Spleen (tissue), 7 donors: ENCODE data around the gene SERPINA12.

ENCODE experiments used
- CTCF ChIP-seq, 11 experiments: fragments of 200-600 bp in 7 of 11; fragments of 450-650 bp in 4 of 11; sonication (generic) in 4 of 11; IDR thresholded peaks in 8 of 11; conservative IDR thresholded peaks in 3 of 11; 1 replicate in 7 of 11; 2 replicates in 4 of 11; pipeline versions ENCODE4 v1.4.0 to v1.8.0; 2016 to 2021; ENCODE audit warnings: antibody characterized with exemption in 11 of 11, inconsistent platforms in 4 of 11, mild to moderate bottlenecking in 1 of 11
- POLR2A ChIP-seq, 3 donors: fragments of 450-650 bp; IDR thresholded peaks; one replicate each; pipeline ENCODE4 v1.5.1; 2017; ENCODE audit warnings: antibody characterized with exemption in 3 of 3, mild to moderate bottlenecking in 1 of 3
- POLR2AphosphoS5 ChIP-seq, 3 donors: sonication (generic); formaldehyde crosslinking; IDR thresholded peaks; one replicate each; pipeline ENCODE4 v1.5.1; 2017; ENCODE audit warnings: antibody characterized with exemption in 3 of 3
- donor health status: DM: no; HTN: no; CAD: no; lungs with moderate emphysema.
- donor health status: DM: no; HTN: no; CAD: no.
- donor health status: DM: no; HTN: no; CAD: no.

DNA sequence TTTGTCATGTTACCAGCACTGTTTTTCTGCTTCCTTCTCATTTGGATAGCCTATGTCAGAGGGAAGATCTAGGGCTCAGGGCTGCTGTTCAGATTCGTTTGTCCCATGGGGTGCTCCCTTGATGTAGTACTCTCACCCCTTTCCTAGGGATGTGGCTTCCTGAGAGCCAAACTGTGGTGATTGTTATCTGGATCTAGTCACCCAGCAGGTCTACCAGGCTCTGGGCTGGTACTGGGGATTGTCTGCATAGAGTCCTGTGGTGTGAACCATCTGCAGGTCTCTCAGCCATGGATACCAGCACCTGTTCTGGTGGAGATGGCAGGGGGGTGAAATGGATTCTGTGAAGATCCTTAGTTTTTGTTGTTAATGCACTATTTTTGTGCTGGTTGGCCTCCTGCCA lies 51.2 kb downstream of the SERPINA12 start:
- TF ChIP-seq POLR2A (IDR thresholded peaks at IDR 0.05) (no peak), CTCF (IDR thresholded peaks at IDR 0.05 in 8 of 11, conservative IDR thresholded peaks at IDR 0.05 in 3 of 11) (no peak), POLR2AphosphoS5 (IDR thresholded peaks at IDR 0.05) (no peak)
